ENCODE results near the gene ARID2.

The ARID2 gene

DNA sequence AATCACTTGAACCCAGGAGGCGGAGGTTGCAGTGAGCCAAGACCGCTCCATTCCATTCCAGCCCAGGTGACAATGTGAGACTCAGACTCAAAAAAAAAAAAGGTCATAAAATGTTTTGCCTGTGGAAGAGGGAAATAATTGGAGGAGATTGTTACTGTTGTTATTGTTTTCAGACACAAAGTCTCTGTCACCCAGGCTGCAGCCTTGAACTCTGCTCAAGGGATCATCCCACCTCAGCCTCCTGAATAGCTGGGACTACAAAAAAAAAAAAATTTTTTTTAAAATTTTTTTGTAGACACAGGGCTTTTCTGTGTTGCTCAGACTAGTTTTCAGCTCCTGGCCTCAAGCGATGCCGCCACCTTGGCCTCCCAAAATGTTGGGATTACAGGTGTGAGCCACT lies 33.9 kb downstream of the ARID2 start:
- DNase-seq (ENCODE audit: low read depth, low spot score): no peak

DNA sequence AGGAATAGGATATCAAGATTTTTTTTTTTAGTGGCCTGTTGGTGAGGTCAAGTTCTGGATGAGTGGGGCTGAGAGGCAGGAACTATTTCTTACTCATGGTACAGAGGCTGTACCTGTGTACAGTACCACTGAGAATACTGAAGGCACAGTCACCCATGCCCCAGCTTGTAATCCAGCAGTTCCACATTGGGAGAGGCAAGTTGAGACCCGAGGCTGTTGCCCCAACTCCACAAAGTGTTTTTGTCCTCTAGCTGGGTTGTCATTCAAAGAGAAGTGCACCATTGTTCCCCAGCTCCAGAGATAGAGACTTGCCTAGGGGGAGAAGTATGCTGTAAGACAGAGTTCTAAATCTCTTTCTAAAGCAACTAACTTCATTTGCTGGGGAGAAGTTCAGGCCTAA lies 38.7 kb downstream of the ARID2 start:
- no peak for DNase-seq (ENCODE audit: low read depth, low spot score)

DNA sequence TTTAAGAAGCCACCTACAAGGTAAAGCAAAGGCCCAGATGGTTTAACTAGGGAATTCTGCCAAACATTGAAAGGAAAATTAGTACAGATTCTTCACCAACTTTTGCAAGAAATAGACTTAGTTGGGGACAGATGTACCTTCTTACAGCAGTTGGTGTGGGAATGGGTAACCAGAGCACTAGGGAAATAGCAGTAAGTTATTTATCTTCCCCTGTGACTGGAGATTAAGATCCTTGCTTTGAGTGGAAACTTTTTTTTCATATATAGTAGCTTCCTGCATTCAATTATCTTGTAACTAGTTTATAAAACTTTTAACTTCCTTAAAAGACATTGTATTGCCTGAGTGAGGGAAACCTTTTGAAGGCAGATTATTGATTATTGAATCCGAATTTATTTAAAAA lies 44.2 kb downstream of the ARID2 start:
- DNase-seq (ENCODE audit: low read depth, low spot score): no peak

DNA sequence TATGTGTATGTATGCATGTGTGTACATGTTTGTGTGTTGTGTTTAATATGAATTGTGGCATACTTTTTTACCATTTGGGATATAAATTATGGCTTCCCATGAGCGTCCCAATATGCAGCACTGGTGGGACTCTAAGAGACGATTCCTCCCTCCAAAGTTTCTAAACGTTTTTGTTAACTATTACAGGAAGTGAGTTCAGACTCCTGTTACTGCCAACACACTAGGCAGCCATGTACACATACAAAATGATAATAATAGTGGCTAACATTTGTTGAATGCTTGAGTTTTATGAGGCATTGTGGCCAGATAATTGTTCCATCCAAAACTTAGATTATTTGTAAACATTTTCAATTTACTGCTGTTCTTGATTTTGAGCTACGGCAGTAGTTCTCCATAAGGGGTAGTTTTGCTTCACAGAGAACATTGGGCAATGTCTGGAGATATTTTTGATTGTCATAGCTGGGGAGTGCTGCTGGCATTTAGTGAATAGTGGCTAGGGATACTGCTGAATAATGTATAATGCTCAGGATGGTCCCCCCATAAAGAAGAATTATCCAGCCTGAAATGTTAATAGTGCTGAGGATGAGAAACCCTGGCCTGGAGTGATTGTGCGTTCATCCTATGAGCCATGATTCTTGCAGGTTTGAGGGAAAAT lies 45.1 kb downstream of the ARID2 start:
- DNase-seq (ENCODE audit: low read depth, low spot score): no peak

GRCh38 chr12:45775465-45775864 lies 46.0 kb downstream of the ARID2 start:
- DNase-seq (ENCODE audit: low read depth, low spot score): no peak

GRCh38 chr12:45775964-45776363 lies 46.5 kb downstream of the ARID2 start:
- DNase-seq (ENCODE audit: low read depth, low spot score): no peak

DNA sequence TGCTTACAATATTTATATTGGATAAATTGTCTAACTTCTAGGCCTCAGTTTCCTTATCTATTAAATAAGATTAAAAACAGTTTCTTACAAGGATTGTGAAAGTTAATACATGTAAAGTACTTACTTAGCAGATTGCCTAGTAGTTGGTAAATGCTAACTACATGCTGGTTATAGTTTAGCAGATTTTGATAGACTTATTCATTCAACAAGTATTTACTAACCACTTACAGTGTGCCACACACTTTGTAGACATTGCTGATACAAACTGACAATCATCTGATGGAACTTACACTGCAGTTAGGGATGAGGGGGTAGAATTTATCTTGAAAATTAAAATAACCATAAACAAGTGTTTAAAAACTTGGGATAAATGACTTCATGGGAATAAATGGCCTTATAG lies 50.4 kb downstream of the ARID2 start:
- no peak for DNase-seq (ENCODE audit: low read depth, low spot score)

DNA sequence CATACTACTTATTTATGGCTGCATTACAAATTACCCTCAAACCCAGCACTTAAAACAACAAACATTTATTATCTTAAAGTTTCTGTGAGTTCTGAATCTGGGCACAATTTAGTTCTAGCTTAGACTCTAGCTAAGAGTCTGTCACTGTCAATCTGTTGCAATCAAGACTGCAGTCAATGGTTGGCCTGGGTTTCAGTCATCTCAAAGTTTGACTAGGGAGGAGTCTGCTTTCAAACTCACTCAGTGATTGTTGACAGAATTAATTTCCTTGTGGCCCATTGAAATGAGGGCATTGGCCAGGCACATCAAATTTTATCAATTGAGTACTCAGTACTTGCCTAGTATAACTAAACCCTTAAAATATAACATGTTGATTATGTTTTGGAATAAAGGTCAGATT lies 51.6 kb downstream of the ARID2 start:
- no peak for DNase-seq (ENCODE audit: low read depth, low spot score)

GRCh38 chr12:45785315-45785714 lies 55.8 kb downstream of the ARID2 start:
- DNase-seq (ENCODE audit: low read depth, low spot score): no peak

- DNase-seq (ENCODE audit: low read depth, low spot score): no peak
These were observed 59.5 kb downstream of the ARID2 start for GRCh38 chr12:45789025-45789424.

GRCh38 chr12:45794422-45794821 lies 64.9 kb downstream of the ARID2 start:
- DNase-seq (ENCODE audit: low read depth, low spot score): no peak

DNA sequence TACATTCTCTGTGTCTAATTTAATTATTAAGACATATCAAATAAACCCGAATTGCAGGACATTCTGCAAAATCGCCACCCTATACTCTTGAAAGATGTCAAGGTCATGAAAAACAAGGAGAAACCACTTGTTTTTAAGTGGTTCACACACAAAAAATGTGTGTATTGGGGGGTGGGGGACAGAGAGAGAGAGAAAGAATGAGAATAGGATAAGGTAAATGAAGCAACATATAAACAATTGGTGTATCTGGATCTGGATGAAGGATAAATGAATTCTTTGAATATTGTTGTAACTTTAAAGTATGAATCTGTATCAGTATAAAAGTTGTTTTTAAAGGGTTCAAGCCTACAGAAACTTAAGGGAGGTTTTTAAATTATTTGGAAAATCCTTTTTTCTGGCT lies 72.1 kb downstream of the ARID2 start:
- no peak for DNase-seq (ENCODE audit: low read depth, low spot score)

- no peak for DNase-seq (ENCODE audit: low read depth, low spot score)
These were observed 73.6 kb downstream of the ARID2 start for GRCh38 chr12:45803111-45803510.

GRCh38 chr12:45816652-45817051 lies 87.1 kb downstream of the ARID2 start:
- DNase-seq (ENCODE audit: low read depth, low spot score): no peak

DNA sequence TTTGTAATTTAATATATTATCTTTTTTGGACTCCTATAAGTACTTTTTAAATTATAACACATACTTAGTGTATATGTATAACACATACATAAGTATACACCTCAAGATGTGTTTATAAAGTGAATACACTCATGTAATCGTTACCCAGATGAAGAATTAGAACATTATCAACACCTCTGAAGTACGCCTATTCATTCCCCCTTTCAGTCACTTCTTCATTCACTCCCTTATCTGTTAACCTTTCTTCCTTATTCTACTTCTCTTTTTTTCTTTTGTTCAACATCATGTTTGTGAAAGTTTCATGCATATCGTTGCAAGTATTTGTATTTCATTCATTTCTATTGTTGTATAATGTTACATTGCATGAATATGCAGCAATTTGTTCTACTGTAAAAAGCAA lies 98.5 kb downstream of the ARID2 start:
- no peak for DNase-seq (ENCODE audit: low read depth, low spot score)

- DNase-seq (ENCODE audit: low read depth, low spot score): no peak
These were observed 98.9 kb downstream of the ARID2 start for GRCh38 chr12:45828402-45828801.

DNA sequence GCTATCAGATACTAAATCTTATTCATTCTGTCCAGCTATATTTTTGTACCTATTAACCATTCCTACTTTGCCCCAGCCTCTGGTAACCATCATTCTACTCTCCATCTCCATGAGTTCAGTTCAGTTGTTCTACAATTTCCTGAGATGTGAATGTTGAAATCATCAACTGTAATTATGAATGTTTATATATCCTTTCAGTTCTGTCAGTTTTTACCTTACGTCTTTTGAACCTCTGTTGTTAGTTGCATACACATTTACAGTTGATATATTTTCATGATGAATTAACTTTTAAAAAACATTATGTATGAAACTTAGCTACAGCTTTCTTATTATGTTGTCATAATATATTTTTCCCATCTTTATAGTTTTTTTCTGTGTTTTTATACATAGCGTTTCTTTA lies 102.1 kb downstream of the ARID2 start:
- no peak for DNase-seq (ENCODE audit: low read depth, low spot score)

DNA sequence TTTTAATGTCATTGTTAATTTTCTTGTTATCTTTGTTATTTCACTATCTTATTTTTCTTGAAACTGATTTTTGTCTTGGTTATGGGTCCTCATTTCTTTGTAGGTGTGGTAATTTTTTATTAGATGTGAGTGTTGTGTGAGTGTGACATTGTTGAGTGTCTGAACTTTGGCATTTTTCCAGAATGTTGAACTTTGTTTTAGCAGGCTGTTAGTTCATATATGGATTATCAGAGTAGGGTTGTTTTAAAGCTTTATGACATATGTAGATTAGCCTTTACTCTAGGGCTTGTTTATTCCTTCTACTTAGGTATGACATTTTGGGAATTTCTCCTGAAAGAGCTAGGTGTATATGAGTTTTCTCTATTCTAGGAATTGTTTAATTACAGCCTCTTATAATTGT lies 103.9 kb downstream of the ARID2 start:
- no peak for DNase-seq (ENCODE audit: low read depth, low spot score)

DNA sequence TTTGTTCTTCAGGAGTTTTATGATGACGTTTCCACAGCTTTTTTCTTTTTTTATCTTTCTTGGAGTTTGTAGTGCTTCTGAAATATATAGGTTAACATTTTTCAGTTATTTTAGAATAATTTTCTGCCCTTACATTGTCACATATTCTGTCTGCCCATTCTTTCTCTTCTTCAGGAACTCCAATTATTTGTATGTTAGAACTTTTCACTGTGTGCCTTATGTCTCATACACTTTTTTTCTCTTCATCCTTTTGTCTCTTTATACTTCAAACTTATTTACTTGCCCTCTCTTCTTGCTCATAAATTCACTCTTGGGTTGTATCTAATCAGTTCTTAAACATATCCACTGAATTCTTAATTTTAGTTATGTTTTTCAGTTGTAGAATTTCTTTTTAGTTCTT lies 105.3 kb downstream of the ARID2 start:
- DNase-seq (ENCODE audit: low read depth, low spot score): no peak

DNA sequence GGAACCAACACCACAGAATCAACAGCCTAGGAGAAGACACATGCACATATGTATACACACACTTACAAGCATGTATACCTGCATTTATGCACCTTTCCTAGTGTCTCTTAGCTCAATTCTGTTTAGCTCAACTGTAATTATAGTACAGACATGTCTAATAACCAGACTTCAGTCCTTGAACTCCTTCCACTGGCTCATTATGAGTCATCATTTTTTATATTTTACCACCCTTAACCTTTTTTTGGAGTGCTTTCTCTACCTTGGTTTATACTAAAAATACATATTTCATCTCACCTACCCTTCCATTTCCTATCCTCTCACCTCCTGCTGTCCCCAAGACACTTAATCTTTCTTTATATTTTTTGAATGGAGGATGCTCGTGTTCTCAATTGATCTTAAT lies 110.4 kb downstream of the ARID2 start:
- no peak for DNase-seq (ENCODE audit: low read depth, low spot score)

DNA sequence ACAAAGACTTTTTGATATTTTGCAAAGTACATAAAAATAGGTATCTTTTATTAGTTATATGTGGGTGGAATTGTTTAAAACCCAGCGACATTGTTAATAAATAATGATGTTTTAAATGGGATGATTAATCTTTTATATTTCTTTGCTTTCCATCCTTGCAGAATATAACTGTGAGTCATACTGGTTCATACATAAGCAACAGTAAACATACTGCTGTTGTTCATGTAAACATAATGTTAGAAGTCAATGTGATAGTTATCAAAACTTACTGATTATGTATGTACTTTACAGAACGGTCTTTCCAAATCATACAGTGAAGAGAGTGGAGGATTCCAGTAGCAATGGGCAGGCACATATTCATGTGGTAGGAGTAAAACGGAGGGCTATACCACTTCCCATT lies 119.8 kb downstream of the ARID2 start:
- DNase-seq (ENCODE audit: low read depth, low spot score): no peak

DNA sequence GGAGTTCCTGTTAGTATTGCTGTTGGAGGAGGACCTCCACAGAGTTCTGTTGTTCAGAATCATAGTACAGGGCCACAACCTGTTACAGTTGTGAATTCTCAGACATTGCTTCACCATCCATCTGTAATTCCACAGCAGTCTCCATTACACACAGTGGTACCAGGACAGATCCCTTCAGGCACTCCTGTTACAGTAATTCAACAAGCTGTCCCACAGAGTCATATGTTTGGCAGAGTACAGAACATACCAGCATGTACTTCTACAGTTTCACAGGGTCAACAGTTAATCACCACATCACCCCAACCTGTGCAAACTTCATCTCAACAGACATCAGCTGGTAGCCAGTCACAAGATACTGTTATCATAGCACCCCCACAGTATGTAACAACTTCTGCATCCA lies 120.8 kb downstream of the ARID2 start:
- DNase-seq (ENCODE audit: low read depth, low spot score): no peak

- DNase-seq (ENCODE audit: low read depth, low spot score): no peak
These were observed 123.0 kb downstream of the ARID2 start for GRCh38 chr12:45852508-45852907.

DNA sequence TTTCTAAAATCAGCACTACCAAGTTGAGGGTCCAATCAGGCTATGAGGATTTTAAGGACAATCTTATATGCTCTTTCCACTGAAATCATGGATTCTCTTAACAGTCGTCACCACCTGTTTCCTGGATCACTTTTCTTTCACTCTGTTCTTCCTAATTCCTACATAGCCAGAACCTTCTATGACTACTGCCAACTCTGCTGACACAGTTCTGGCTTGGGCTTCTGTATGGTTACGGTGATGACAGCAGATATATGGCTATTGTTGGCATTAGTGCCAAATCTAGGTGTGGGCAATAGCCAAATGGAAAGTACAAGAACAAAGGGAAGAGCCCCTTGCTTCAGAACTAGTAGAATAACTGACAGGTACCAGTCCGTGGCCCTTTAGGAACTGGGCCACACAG lies 124.0 kb downstream of the ARID2 start:
- no peak for DNase-seq (ENCODE audit: low read depth, low spot score)

Data from iPS DF 19.7 (cell line).